Subcutaneous adipose tissue (tissue), 4 donors: ENCODE results near the gene OSBPL10. TPM values are rescaled to one million over a fixed set of nuclear protein-coding genes. Genes with fewer than 3 reads are reported as not detected.

ENCODE experiments used
- total RNA-seq, 4 donors: library from RNA; depleted of rRNA; stranded (reverse); fragments of >200 nt; gene quantifications; one replicate each; pipeline ENCODE4 v1.1.0, GENCODE V29; 2016
- TF ChIP-seq, protein P1 (sequence below): fragments of 450-650 bp; IDR thresholded peaks from one replicate; pipeline ENCODE4 v1.5.1; 2016; ENCODE audit warnings: low read depth, mild to moderate bottlenecking, control low read depth, antibody characterized with exemption, moderate library complexity

OSBPL10 gene
- total RNA-seq, 4 donors from 2014 or later, result 7.3 to 72.7 (median 26.0) TPM

DNA sequence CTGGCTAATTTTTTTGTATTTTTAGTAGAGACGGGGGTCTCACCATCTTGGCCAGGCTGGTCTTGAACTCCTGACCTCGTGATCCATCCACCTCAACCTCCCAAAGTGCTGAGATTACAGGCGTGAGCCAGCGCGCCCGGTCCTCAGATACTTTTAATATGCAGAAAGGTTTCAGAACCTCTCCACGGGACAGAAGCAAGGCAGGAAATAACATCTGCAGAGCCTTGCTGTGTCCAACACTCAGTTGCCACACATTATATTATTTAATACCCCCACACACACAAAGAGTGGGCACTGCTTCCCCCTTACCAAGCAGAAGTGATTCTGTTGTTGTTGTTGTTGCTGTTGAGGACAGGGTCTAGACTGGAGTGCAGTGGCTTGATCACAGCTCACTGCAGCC, 28.0 kb downstream of the OSBPL10 start:
- TF ChIP-seq, protein P1, sequence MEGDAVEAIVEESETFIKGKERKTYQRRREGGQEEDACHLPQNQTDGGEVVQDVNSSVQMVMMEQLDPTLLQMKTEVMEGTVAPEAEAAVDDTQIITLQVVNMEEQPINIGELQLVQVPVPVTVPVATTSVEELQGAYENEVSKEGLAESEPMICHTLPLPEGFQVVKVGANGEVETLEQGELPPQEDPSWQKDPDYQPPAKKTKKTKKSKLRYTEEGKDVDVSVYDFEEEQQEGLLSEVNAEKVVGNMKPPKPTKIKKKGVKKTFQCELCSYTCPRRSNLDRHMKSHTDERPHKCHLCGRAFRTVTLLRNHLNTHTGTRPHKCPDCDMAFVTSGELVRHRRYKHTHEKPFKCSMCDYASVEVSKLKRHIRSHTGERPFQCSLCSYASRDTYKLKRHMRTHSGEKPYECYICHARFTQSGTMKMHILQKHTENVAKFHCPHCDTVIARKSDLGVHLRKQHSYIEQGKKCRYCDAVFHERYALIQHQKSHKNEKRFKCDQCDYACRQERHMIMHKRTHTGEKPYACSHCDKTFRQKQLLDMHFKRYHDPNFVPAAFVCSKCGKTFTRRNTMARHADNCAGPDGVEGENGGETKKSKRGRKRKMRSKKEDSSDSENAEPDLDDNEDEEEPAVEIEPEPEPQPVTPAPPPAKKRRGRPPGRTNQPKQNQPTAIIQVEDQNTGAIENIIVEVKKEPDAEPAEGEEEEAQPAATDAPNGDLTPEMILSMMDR, result no peak

DNA sequence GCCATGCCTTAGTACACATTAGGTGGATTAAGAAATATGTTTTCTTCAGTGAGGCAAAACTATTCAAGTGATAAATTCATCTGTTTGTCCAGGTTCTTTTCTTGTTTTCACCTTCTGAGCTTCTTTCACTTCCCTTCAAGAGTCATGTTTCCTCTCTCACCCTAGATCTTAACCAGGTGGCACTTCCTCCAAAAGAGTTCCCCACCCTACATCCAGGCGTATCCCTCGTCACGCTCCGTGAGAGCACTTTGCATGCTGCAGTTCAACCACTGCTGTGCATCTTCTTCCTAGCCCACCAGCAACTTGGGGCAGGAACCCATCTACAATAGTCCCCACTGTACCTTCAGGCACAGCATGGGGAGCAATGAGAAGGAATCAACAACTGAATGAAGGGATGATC, 28.9 kb downstream of the OSBPL10 start:
- TF ChIP-seq, protein P1, result no peak

DNA sequence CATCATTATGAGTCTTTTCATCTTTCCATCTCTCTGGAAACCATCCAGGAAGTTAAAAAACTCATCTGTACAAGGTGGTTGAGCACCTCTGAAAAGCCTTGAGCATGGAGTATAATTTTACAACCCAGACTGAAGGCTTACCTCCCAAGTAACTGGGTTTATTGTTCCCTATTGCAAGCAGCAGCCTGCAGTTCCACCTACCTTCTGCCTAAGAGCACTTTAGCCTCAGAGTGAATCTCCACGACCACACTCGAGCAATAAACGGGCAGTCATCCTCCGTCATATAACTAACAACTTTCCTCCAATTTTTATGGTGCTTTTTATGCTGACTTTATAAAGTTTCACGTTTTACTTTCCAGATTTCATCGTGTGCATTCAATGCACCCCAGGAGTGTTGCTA, 32.8 kb downstream of the OSBPL10 start:
- TF ChIP-seq, protein P1, result no peak

DNA sequence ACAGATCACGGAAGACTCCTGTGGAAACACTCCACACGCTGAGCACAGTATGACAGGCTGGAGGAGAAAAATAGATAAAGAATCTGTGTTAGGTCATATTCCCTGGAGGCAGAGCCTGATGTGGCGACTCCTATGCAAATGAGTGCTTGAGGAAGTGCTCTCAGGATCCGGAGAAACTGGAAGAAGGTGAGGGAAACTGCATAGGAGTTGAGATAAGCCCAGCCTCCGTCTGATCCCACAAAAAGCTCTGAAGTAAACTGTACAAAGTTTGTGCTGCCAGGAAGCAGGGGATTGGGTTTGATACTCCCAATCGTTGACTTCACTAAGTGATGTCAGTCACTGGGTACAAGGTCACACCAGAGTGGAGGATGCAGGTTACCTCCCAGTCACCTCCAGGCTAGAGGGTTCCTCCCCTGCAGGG, 33.4 kb downstream of the OSBPL10 start:
- TF ChIP-seq, protein P1, result no peak

DNA sequence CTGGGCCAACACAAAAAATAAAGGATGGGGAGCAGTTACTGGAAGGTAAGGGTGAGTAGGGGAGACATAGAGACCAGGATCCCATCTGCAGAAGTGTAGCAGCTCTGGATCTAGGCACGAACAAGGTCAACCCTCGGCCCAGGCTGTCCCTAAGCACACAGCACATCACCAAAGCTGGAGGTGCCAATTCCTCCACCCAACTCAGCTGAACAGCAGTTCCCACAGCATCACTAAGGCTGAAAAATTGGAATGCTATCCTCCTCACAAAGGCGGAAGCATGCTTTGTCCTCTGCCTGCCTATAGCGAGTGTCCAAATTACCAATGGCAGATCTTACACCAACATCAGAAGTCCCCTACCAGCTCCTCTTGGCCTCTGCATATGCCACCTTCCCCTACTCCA, 33.9 kb downstream of the OSBPL10 start:
- TF ChIP-seq, protein P1, result no peak

DNA sequence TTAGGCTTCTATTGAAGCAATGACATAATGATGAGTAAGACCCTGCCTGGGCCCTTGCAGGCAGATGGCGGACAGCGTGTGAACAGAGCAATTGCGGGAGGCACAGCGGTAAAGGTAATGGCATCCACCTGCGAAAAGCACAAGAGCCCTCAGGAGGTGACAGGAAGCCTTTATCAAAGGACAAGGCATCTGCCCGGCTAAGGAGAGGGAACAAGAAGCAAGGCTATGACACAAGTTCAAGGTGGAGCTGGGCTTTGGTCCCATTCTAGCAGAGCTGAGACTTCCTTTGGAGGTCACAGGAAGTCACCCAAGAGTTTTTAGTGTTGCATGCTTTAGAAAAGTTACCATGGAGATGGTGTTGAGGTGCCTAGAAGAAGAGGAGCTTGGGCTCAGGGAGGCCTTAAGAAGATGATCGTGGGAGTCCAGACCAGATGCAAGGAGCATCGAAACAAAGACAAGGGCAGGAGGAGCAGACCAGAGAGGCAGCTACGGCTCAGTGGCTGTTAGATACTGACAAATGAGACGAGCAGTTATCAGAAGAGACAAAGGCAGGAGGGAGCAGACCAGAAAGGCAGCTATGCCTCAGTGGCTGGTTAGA, 34.5 kb downstream of the OSBPL10 start:
- TF ChIP-seq, protein P1, result no peak

DNA sequence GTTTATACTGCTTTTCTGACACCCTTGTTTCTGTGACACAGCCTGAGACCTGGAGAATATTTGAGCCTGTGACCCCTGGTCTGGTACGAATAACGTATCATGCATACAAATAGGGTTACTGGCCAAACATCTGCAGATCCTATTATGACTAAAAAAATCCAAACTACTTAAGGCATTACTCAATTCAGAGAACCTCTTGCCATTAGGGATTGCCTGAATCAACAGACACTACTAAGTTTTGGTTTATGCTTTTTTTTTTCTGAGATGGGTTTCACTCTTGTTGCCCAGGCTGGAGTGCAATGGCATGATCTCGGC, 35.4 kb downstream of the OSBPL10 start:
- TF ChIP-seq, protein P1, result no peak
